Suprapubic skin (tissue), 3 donors: ENCODE data around the gene MTF2.

Source experiments
- POLR2AphosphoS5 ChIP-seq, 3 donors: sonication (generic); formaldehyde crosslinking; IDR thresholded peaks; one replicate each; pipeline ENCODE4 v1.6.1; 2017; ENCODE audit warnings: antibody characterized with exemption in 3 of 3
- TF ChIP-seq, protein P1 (sequence below), 2 donors: fragments of 200-600 bp in 1 of 2; fragments of 450-650 bp in 1 of 2; sonication (generic) in 1 of 2; IDR thresholded peaks; one replicate each; pipeline ENCODE4 v1.5.1; 2016 to 2019; ENCODE audit warnings: antibody characterized with exemption in 2 of 2, mild to moderate bottlenecking in 1 of 2, moderate library complexity in 1 of 2

DNA sequence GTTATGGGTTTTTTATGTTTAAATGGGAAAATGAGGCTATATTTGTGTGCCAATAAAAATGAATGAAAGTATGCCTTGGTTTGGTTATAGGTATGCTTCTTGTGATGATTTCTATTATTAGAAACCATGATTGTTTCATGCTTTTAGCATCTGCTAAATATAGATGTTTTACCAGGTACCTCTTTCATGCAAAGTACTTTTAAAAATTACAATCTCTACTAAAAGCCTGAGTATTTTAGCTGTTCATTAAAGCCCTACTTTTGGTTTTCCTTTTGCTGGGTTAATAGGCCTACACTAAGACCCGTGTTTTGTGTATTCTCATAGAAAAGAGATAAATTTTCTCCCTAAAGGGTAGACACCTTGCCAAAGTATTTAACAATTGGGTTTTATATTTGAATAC is 32.0 kb downstream of the MTF2 start:
- TF ChIP-seq, protein P1, sequence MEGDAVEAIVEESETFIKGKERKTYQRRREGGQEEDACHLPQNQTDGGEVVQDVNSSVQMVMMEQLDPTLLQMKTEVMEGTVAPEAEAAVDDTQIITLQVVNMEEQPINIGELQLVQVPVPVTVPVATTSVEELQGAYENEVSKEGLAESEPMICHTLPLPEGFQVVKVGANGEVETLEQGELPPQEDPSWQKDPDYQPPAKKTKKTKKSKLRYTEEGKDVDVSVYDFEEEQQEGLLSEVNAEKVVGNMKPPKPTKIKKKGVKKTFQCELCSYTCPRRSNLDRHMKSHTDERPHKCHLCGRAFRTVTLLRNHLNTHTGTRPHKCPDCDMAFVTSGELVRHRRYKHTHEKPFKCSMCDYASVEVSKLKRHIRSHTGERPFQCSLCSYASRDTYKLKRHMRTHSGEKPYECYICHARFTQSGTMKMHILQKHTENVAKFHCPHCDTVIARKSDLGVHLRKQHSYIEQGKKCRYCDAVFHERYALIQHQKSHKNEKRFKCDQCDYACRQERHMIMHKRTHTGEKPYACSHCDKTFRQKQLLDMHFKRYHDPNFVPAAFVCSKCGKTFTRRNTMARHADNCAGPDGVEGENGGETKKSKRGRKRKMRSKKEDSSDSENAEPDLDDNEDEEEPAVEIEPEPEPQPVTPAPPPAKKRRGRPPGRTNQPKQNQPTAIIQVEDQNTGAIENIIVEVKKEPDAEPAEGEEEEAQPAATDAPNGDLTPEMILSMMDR (IDR thresholded peaks at IDR 0.05), result no peak
- TF ChIP-seq POLR2AphosphoS5 (IDR thresholded peaks at IDR 0.05), result no peak
